ENCODE data around the gene LGR4.
"Not testable (repeated sequence)": the region's sequence is repeated elsewhere in the genome, so short reads cannot be mapped to it uniquely, and the experiment has no call there.

LGR4 gene

GRCh38 chr11:27372164-27372563, 100.4 kb downstream of the LGR4 start:
- no peak for DNase-seq

GRCh38 chr11:27371489-27371888, 101.1 kb downstream of the LGR4 start:
- DNase-seq, result no peak

- no peak for DNase-seq
Measured at GRCh38 chr11:27370374-27370773, 102.2 kb downstream of the LGR4 start.

GRCh38 chr11:27367881-27368280, 104.7 kb downstream of the LGR4 start:
- no peak for DNase-seq

GRCh38 chr11:27363576-27364117, 108.9 kb downstream of the LGR4 start:
- DNase-seq, result no peak

- DNase-seq, result peak; percentile 87
Measured at GRCh38 chr11:27362749-27363575, 109.6 kb downstream of the LGR4 start, which contains the start of gene CCDC34. CCDC34 (minus strand) TSS chr11:27363215; CDS start chr11:27363194, 21 bp downstream.

- DNase-seq, result no peak
Measured at GRCh38 chr11:27361649-27362431, 110.8 kb downstream of the LGR4 start.

GRCh38 chr11:27358296-27358695, 114.3 kb downstream of the LGR4 start:
- no peak for DNase-seq

GRCh38 chr11:27357250-27357649, 115.3 kb downstream of the LGR4 start:
- DNase-seq, result no peak

- no peak for DNase-seq
Measured at GRCh38 chr11:27356624-27357222, 115.9 kb downstream of the LGR4 start.

- no peak for DNase-seq
Measured at GRCh38 chr11:27355575-27356104, 117.0 kb downstream of the LGR4 start.

- no peak for DNase-seq
Measured at GRCh38 chr11:27354359-27354965, 118.1 kb downstream of the LGR4 start.

- no peak for DNase-seq
Measured at GRCh38 chr11:27353593-27354358, 118.8 kb downstream of the LGR4 start.

- DNase-seq, result no peak
Measured at GRCh38 chr11:27352781-27353180, 119.8 kb downstream of the LGR4 start.

- DNase-seq, result no peak
Measured at GRCh38 chr11:27350511-27350910, 122.1 kb downstream of the LGR4 start.

- no peak for DNase-seq
Measured at GRCh38 chr11:27349919-27350318, 122.7 kb downstream of the LGR4 start.

- DNase-seq, result no peak
Measured at GRCh38 chr11:27348340-27348873, 124.2 kb downstream of the LGR4 start.

- no peak for DNase-seq
Measured at GRCh38 chr11:27347359-27348339, 124.9 kb downstream of the LGR4 start.

- DNase-seq, result no peak
Measured at GRCh38 chr11:27339941-27340340, 132.6 kb downstream of the LGR4 start.

- not testable (repeated sequence) for DNase-seq
Measured at GRCh38 chr11:27334764-27335163, 137.8 kb downstream of the LGR4 start.
